ENCODE data around the gene TBC1D5.
"Not testable (repeated sequence)": the region's sequence is repeated elsewhere in the genome, so short reads cannot be mapped to it uniquely, and the experiment has no call there.

TBC1D5 gene

DNA sequence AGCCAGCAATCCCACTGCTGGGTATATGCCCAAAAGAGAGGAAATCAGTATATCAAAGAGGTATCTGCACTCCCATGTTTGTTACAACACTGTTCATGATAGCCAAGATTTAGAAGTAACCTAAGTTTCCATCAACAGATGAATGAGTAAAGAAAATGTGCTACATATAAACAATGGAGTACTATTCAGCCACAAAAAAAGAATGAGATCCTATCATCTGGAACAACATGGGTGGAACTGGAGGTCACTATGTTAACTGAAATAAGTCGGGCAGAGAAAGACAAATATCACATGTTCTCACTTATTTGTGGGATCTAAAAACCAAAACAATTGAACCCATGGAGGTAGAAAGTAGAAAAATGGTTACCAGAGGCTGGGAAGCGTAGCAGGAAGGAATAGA lies 108.2 kb downstream of the TBC1D5 start:
- Histone ChIP-seq H3K4me1 (ENCODE audit: control insufficient read depth, insufficient read depth, low read length) (no peaks in the 10 kb centered on the region), H3K4me3 (ENCODE audit: insufficient read depth, low read depth, low read length) (no peak overlapping the region), H3K36me3 (ENCODE audit: control insufficient read depth, insufficient read depth, low read length) (no peaks in the 10 kb centered on the region), H3K27me3 (ENCODE audit: control insufficient read depth, insufficient read depth, low read length, poor library complexity, severe bottlenecking) (no peaks in the 10 kb centered on the region), H3K9me3 (ENCODE audit: control insufficient read depth, low read length) (no peaks in the 10 kb centered on the region), H3K27ac (ENCODE audit: insufficient read depth, low read depth, low read length, poor library complexity, severe bottlenecking) (no peak overlapping the region)
- 85 to 89% methylated on average over 2 of the region's 2 CpGs for WGBS, 2 experiments

- 93 to 100% methylated on average over 1 of the region's 3 CpGs for WGBS, 2 experiments
- Histone ChIP-seq H3K27ac (ENCODE audit: insufficient read depth, low read depth, low read length, poor library complexity, severe bottlenecking) (no peak overlapping the region), H3K36me3 (ENCODE audit: control insufficient read depth, insufficient read depth, low read length) (no peaks in the 10 kb centered on the region), H3K4me3 (ENCODE audit: insufficient read depth, low read depth, low read length) (no peak overlapping the region), H3K4me1 (ENCODE audit: control insufficient read depth, insufficient read depth, low read length) (no peaks in the 10 kb centered on the region), H3K9me3 (ENCODE audit: control insufficient read depth, low read length) (no peaks in the 10 kb centered on the region), H3K27me3 (ENCODE audit: control insufficient read depth, insufficient read depth, low read length, poor library complexity, severe bottlenecking) (no peaks in the 10 kb centered on the region)
These were observed 109.9 kb downstream of the TBC1D5 start for GRCh38 chr3:17632401-17633100.

DNA sequence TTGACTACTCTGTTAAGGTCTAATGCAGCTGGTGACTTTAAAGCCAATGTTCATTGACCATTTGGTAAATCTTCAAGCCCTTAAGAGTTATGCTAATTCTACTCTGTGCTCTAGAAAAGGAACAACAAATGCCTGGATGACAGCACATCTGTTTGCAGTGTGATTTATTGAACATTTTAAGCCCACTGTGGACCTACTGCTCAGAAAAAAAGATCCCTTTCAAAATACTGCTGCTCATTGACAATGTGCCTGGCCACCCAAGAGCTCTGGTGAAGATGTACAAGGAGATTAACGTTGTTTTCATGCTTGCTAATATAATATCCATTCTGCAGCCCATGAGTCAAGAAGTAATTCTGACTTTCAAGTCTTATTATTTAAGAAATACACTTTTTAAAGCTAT lies 110.8 kb downstream of the TBC1D5 start:
- H3K4me3 ChIP-seq (ENCODE audit: insufficient read depth, low read depth, low read length), result no peak overlapping the region
- peaks cover 1% of the 10 kb centered on the region for H3K4me1 ChIP-seq (ENCODE audit: control insufficient read depth, insufficient read depth, low read length)
- H3K27me3 ChIP-seq (ENCODE audit: control insufficient read depth, insufficient read depth, low read length, poor library complexity, severe bottlenecking), result no peaks in the 10 kb centered on the region
- H3K36me3 ChIP-seq (ENCODE audit: control insufficient read depth, insufficient read depth, low read length), result no peaks in the 10 kb centered on the region
- H3K9me3 ChIP-seq (ENCODE audit: control insufficient read depth, low read length), result no peaks in the 10 kb centered on the region
- WGBS, 2 experiments, result 100% methylated on average over 1 of the region's 1 CpG; no CpG with 5 or more reads in 1 of the 2 experiments
- H3K27ac ChIP-seq (ENCODE audit: insufficient read depth, low read depth, low read length, poor library complexity, severe bottlenecking), result no peak overlapping the region

- no peak overlapping the region for H3K27ac ChIP-seq (ENCODE audit: insufficient read depth, low read depth, low read length, poor library complexity, severe bottlenecking)
- peaks cover 11% of the 10 kb centered on the region for H3K4me1 ChIP-seq (ENCODE audit: control insufficient read depth, insufficient read depth, low read length)
- no peaks in the 10 kb centered on the region for H3K9me3 ChIP-seq (ENCODE audit: control insufficient read depth, low read length)
- no peaks in the 10 kb centered on the region for H3K27me3 ChIP-seq (ENCODE audit: control insufficient read depth, insufficient read depth, low read length, poor library complexity, severe bottlenecking)
- no peak overlapping the region for H3K4me3 ChIP-seq (ENCODE audit: insufficient read depth, low read depth, low read length)
- no peaks in the 10 kb centered on the region for H3K36me3 ChIP-seq (ENCODE audit: control insufficient read depth, insufficient read depth, low read length)
These were observed 113.0 kb downstream of the TBC1D5 start for GRCh38 chr3:17629400-17629799.

DNA sequence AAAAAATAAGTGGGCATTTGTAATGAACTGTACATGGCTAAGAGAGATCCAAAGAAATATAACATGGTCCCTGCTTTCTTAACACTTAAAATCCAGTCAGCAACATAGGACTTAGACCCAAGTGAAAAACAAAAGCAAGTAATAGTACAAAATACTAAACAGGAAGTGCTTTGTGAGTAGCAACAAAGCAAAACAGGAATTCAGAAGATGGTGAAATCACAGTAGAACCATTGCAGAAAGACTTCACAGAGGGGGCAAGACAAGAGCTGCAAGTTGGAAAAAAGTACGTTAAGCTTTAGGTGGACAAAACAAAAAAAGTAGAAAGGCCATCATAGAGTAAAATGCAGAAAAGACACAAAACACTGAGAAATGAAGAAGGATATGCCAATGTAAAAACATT lies 116.0 kb downstream of the TBC1D5 start:
- H3K27me3 ChIP-seq (ENCODE audit: control insufficient read depth, insufficient read depth, low read length, poor library complexity, severe bottlenecking), result no peaks in the 10 kb centered on the region
- H3K4me3 ChIP-seq (ENCODE audit: insufficient read depth, low read depth, low read length), result no peak overlapping the region
- no peak overlapping the region for H3K27ac ChIP-seq (ENCODE audit: insufficient read depth, low read depth, low read length, poor library complexity, severe bottlenecking)
- no peaks in the 10 kb centered on the region for H3K36me3 ChIP-seq (ENCODE audit: control insufficient read depth, insufficient read depth, low read length)
- no peaks in the 10 kb centered on the region for H3K9me3 ChIP-seq (ENCODE audit: control insufficient read depth, low read length)
- peaks cover 11% of the 10 kb centered on the region for H3K4me1 ChIP-seq (ENCODE audit: control insufficient read depth, insufficient read depth, low read length)
- 67 to 79% methylated on average over 1 of the region's 1 CpG for WGBS, 2 experiments

- H3K4me1 ChIP-seq (ENCODE audit: control insufficient read depth, insufficient read depth, low read length), result peaks cover 11% of the 10 kb centered on the region
- H3K9me3 ChIP-seq (ENCODE audit: control insufficient read depth, low read length), result no peaks in the 10 kb centered on the region
- 40% methylated on average over 2 of the region's 2 CpGs; no CpG with 5 or more reads in 1 of the 2 experiments for WGBS, 2 experiments
- H3K36me3 ChIP-seq (ENCODE audit: control insufficient read depth, insufficient read depth, low read length), result no peaks in the 10 kb centered on the region
- no peak overlapping the region for H3K4me3 ChIP-seq (ENCODE audit: insufficient read depth, low read depth, low read length)
- H3K27ac ChIP-seq (ENCODE audit: insufficient read depth, low read depth, low read length, poor library complexity, severe bottlenecking), result no peak overlapping the region
- H3K27me3 ChIP-seq (ENCODE audit: control insufficient read depth, insufficient read depth, low read length, poor library complexity, severe bottlenecking), result no peaks in the 10 kb centered on the region
These were observed 117.3 kb downstream of the TBC1D5 start for GRCh38 chr3:17625133-17625532.

DNA sequence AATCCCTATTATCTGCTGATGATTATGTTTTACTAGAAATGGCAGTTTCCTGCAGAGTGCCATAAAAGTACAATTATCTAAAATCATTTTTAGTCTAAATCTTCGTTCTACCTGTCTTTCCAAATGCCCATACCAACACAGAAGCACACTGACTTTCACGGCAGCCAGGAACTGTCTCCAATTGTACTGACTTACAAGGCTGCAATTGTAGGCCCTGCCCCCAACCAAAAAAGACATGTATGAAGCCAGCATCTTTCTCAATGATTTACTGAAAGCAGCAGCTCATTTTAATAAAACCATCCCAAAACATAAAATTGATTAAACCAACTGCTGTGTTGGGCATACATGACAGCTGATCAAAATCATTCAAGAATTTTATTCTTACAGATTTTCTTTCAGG lies 119.0 kb downstream of the TBC1D5 start:
- peaks cover 11% of the 10 kb centered on the region for H3K4me1 ChIP-seq (ENCODE audit: control insufficient read depth, insufficient read depth, low read length)
- no peak overlapping the region for H3K4me3 ChIP-seq (ENCODE audit: insufficient read depth, low read depth, low read length)
- WGBS, 2 experiments, result 86 to 87% methylated on average over 2 of the region's 2 CpGs
- no peaks in the 10 kb centered on the region for H3K27me3 ChIP-seq (ENCODE audit: control insufficient read depth, insufficient read depth, low read length, poor library complexity, severe bottlenecking)
- H3K9me3 ChIP-seq (ENCODE audit: control insufficient read depth, low read length), result no peaks in the 10 kb centered on the region
- H3K36me3 ChIP-seq (ENCODE audit: control insufficient read depth, insufficient read depth, low read length), result peaks cover 2% of the 10 kb centered on the region
- no peak overlapping the region for H3K27ac ChIP-seq (ENCODE audit: insufficient read depth, low read depth, low read length, poor library complexity, severe bottlenecking)

DNA sequence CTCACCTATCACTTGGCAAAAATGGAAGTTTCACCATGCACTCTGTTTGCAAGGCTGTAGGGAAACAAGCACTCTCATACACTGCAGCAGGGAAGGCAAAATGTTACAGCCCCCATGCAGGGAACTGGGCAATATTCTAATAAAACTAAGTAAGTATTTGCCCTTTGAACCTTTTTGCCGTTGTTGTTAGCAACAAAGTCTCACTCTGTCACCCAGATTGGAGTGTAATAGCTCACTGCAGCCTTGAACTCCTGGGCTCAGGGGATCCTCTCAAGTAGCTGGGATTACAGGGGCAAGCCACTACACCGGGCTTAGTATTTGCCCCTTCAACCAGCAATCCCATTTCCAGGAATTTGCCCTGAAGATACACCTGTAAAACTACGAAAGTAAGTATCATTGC lies 122.5 kb downstream of the TBC1D5 start:
- no peak overlapping the region for H3K27ac ChIP-seq (ENCODE audit: insufficient read depth, low read depth, low read length, poor library complexity, severe bottlenecking)
- WGBS, 2 experiments, result 90 to 93% methylated on average over 3 of the region's 3 CpGs
- H3K27me3 ChIP-seq (ENCODE audit: control insufficient read depth, insufficient read depth, low read length, poor library complexity, severe bottlenecking), result no peaks in the 10 kb centered on the region
- peaks cover 1% of the 10 kb centered on the region for H3K4me1 ChIP-seq (ENCODE audit: control insufficient read depth, insufficient read depth, low read length)
- no peak overlapping the region for H3K4me3 ChIP-seq (ENCODE audit: insufficient read depth, low read depth, low read length)
- H3K36me3 ChIP-seq (ENCODE audit: control insufficient read depth, insufficient read depth, low read length), result peaks cover 7% of the 10 kb centered on the region
- H3K9me3 ChIP-seq (ENCODE audit: control insufficient read depth, low read length), result no peaks in the 10 kb centered on the region

DNA sequence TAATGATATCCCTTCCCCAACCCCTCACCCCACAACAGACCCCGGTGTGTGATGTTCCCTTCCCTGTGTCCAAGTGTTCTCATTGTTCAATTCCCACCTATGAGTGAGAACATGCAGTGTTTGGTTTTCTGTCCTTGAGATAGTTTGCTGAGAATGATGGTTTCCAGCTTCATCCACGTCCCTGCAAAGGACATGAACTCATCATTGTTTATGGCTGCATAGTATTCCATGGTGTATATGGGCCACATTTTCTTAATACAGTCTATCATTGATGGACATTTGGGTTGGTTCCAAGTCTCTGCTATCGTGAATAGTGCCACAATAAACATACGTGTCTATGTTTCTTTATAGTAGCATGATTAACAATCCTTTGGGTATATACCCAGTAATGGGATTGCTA lies 129.4 kb downstream of the TBC1D5 start:
- not testable (repeated sequence) for H3K9me3 ChIP-seq (ENCODE audit: control insufficient read depth, low read length); H3K4me1 ChIP-seq (ENCODE audit: control insufficient read depth, insufficient read depth, low read length); H3K36me3 ChIP-seq (ENCODE audit: control insufficient read depth, insufficient read depth, low read length); H3K27me3 ChIP-seq (ENCODE audit: control insufficient read depth, insufficient read depth, low read length, poor library complexity, severe bottlenecking); H3K4me3 ChIP-seq (ENCODE audit: insufficient read depth, low read depth, low read length); H3K27ac ChIP-seq (ENCODE audit: insufficient read depth, low read depth, low read length, poor library complexity, severe bottlenecking)
- 88 to 94% methylated on average over 3 to 4 of the region's 4 CpGs for WGBS, 2 experiments

GRCh38 chr3:17607905-17608304 lies 134.5 kb downstream of the TBC1D5 start:
- Histone ChIP-seq H3K4me3 (ENCODE audit: insufficient read depth, low read depth, low read length) (no peak overlapping the region), H3K27me3 (ENCODE audit: control insufficient read depth, insufficient read depth, low read length, poor library complexity, severe bottlenecking) (no peaks in the 10 kb centered on the region), H3K9me3 (ENCODE audit: control insufficient read depth, low read length) (no peaks in the 10 kb centered on the region), H3K4me1 (ENCODE audit: control insufficient read depth, insufficient read depth, low read length) (no peaks in the 10 kb centered on the region), H3K36me3 (ENCODE audit: control insufficient read depth, insufficient read depth, low read length) (no peaks in the 10 kb centered on the region), H3K27ac (ENCODE audit: insufficient read depth, low read depth, low read length, poor library complexity, severe bottlenecking) (no peak overlapping the region)
- WGBS, 2 experiments, result 94 to 95% methylated on average over 7 to 8 of the region's 8 CpGs

DNA sequence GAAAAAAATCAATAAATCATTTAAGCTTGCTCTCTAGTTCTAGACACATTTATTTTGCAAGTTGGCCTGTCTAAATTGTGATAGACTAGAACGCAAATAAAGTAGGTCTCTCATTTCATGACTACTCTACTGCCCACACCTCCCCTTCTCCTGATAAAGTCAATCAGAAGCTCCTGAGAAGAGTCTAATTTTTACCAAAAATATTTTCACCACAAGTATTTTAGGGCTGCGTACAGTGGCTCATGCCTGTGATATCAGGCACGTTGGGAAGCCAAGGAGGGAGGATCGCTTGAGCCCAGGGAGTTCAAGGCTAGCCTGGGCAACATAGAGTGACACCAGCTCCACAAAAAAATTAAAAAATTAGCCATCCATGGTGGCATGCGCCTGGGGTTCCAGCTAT lies 136.5 kb downstream of the TBC1D5 start:
- 93 to 96% methylated on average over 5 of the region's 5 CpGs for WGBS, 2 experiments
- Histone ChIP-seq H3K4me1 (ENCODE audit: control insufficient read depth, insufficient read depth, low read length) (no peaks in the 10 kb centered on the region), H3K4me3 (ENCODE audit: insufficient read depth, low read depth, low read length) (no peak overlapping the region), H3K9me3 (ENCODE audit: control insufficient read depth, low read length) (no peaks in the 10 kb centered on the region), H3K27me3 (ENCODE audit: control insufficient read depth, insufficient read depth, low read length, poor library complexity, severe bottlenecking) (no peaks in the 10 kb centered on the region), H3K27ac (ENCODE audit: insufficient read depth, low read depth, low read length, poor library complexity, severe bottlenecking) (no peak overlapping the region), H3K36me3 (ENCODE audit: control insufficient read depth, insufficient read depth, low read length) (no peaks in the 10 kb centered on the region)

Data from ectodermal cell (in vitro differentiated cells).